Nephron progenitor cell (in vitro differentiated cells): ENCODE data around the gene C12orf76.

ENCODE experiments used
- DNase-seq: peaks from one replicate; pipeline ENCODE4 v3.0.0; 2021
- H3K27ac Mint-ChIP-seq: 2 replicates; pipeline ENCODE4 v1.8.0; 2021; ENCODE audit warnings: mild to moderate bottlenecking, moderate library complexity, mixed read lengths
- H3K27me3 Mint-ChIP-seq: 2 replicates; pipeline ENCODE4 v1.8.0; 2021; ENCODE audit warnings: mild to moderate bottlenecking, low read depth, mixed read lengths; ENCODE audit not compliant: poor library complexity
- H3K36me3 Mint-ChIP-seq: 2 replicates; pipeline ENCODE4 v1.8.0; 2021; ENCODE audit warnings: low read depth, mixed read lengths
- H3K4me1 Mint-ChIP-seq: 2 replicates; pipeline ENCODE4 v1.8.0; 2021; ENCODE audit warnings: mixed read lengths
- H3K4me3 Mint-ChIP-seq: 2 replicates; pipeline ENCODE4 v1.8.0; 2021; ENCODE audit warnings: mild to moderate bottlenecking, moderate library complexity, mixed read lengths
- H3K9me3 Mint-ChIP-seq: 2 replicates; pipeline ENCODE4 v1.8.0; 2021; ENCODE audit warnings: mild to moderate bottlenecking, moderate library complexity, mixed read lengths
- CTCF ChIP-seq: fragments of 200-600 bp; sonication (generic); IDR thresholded peaks from 2 replicates; pipeline ENCODE4 v1.5.0; 2021; ENCODE audit warnings: antibody characterized with exemption

Gene C12orf76

GRCh38 chr12:110039085-110039807, 9.1 kb downstream of the C12orf76 start:
- Mint-ChIP-seq H3K27ac (peak overlapping the region; percentile 76), H3K27me3 (no peaks in the 10 kb centered on the region), H3K36me3 (peaks cover 34% of the 10 kb centered on the region), H3K9me3 (no peaks in the 10 kb centered on the region), H3K4me3 (no peak overlapping the region), H3K4me1 (peaks cover 30% of the 10 kb centered on the region)
- TF ChIP-seq CTCF, result no peak
- DNase-seq, result no peak

- DNase-seq, result no peak
- TF ChIP-seq CTCF, result no peak
- Mint-ChIP-seq H3K27ac (peak overlapping the region; percentile 76), H3K36me3 (peaks cover 39% of the 10 kb centered on the region), H3K4me1 (peaks cover 30% of the 10 kb centered on the region), H3K4me3 (no peak overlapping the region), H3K9me3 (no peaks in the 10 kb centered on the region), H3K27me3 (no peaks in the 10 kb centered on the region)
These were observed 9.6 kb downstream of the C12orf76 start for GRCh38 chr12:110038741-110039084.

GRCh38 chr12:110037315-110037714, 11.0 kb downstream of the C12orf76 start:
- no peak for DNase-seq
- no peak overlapping the region for H3K4me3 Mint-ChIP-seq
- peak overlapping the region; percentile 19 for H3K27ac Mint-ChIP-seq
- peaks cover 18% of the 10 kb centered on the region for H3K4me1 Mint-ChIP-seq
- H3K27me3 Mint-ChIP-seq, result no peaks in the 10 kb centered on the region
- peaks cover 43% of the 10 kb centered on the region for H3K36me3 Mint-ChIP-seq
- no peaks in the 10 kb centered on the region for H3K9me3 Mint-ChIP-seq
- no peak for TF ChIP-seq CTCF

GRCh38 chr12:110035534-110036104, 12.7 kb downstream of the C12orf76 start:
- no peak overlapping the region for H3K4me3 Mint-ChIP-seq
- TF ChIP-seq CTCF, result no peak
- peaks cover 52% of the 10 kb centered on the region for H3K36me3 Mint-ChIP-seq
- H3K4me1 Mint-ChIP-seq, result peaks cover 17% of the 10 kb centered on the region
- DNase-seq, result no peak
- H3K27me3 Mint-ChIP-seq, result no peaks in the 10 kb centered on the region
- no peak overlapping the region for H3K27ac Mint-ChIP-seq
- H3K9me3 Mint-ChIP-seq, result no peaks in the 10 kb centered on the region

- DNase-seq, result no peak
- H3K4me3 Mint-ChIP-seq, result no peak overlapping the region
- H3K9me3 Mint-ChIP-seq, result no peaks in the 10 kb centered on the region
- H3K27me3 Mint-ChIP-seq, result no peaks in the 10 kb centered on the region
- TF ChIP-seq CTCF, result no peak
- no peak overlapping the region for H3K27ac Mint-ChIP-seq
- H3K4me1 Mint-ChIP-seq, result peaks cover 9% of the 10 kb centered on the region
- H3K36me3 Mint-ChIP-seq, result peaks cover 62% of the 10 kb centered on the region
These were observed 14.4 kb downstream of the C12orf76 start for GRCh38 chr12:110033888-110034287.

- no peaks in the 10 kb centered on the region for H3K27me3 Mint-ChIP-seq
- H3K9me3 Mint-ChIP-seq, result no peaks in the 10 kb centered on the region
- no peak overlapping the region for H3K4me3 Mint-ChIP-seq
- H3K36me3 Mint-ChIP-seq, result peaks cover 57% of the 10 kb centered on the region
- no peak overlapping the region for H3K27ac Mint-ChIP-seq
- H3K4me1 Mint-ChIP-seq, result peaks cover 6% of the 10 kb centered on the region
- TF ChIP-seq CTCF, result no peak
- no peak for DNase-seq
These were observed 19.0 kb downstream of the C12orf76 start for GRCh38 chr12:110029290-110029815.
